ENCODE data around the gene ATG10.
A peak's percentile ranks its signal among the peaks of the same experiment; 100 is the strongest.

ATG10 gene

GRCh38 chr5:82168294-82168693 lies 196.5 kb downstream of the ATG10 start:
- no peak for DNase-seq

GRCh38 chr5:82169892-82170291 lies 198.1 kb downstream of the ATG10 start:
- no peak for DNase-seq

- DNase-seq: peak; percentile 73
Measured at GRCh38 chr5:82174128-82174918, 202.5 kb downstream of the ATG10 start.

- no peak for DNase-seq
Measured at GRCh38 chr5:82174919-82175219, 203.0 kb downstream of the ATG10 start.

GRCh38 chr5:82176115-82176814 lies 204.4 kb downstream of the ATG10 start:
- DNase-seq: no peak

- no peak for DNase-seq
Measured at GRCh38 chr5:82178378-82178777, 206.6 kb downstream of the ATG10 start.

- no peak for DNase-seq
Measured at GRCh38 chr5:82182662-82183061, 210.8 kb downstream of the ATG10 start.

- no peak for DNase-seq
Measured at GRCh38 chr5:82183828-82184227, 212.0 kb downstream of the ATG10 start.

- DNase-seq: no peak
Measured at GRCh38 chr5:82185851-82186250, 214.0 kb downstream of the ATG10 start.

GRCh38 chr5:82197550-82197949 lies 225.7 kb downstream of the ATG10 start:
- no peak for DNase-seq

- no peak for DNase-seq
Measured at GRCh38 chr5:82204567-82204966, 232.7 kb downstream of the ATG10 start.

GRCh38 chr5:82205005-82205404 lies 233.2 kb downstream of the ATG10 start:
- no peak for DNase-seq

- no peak for DNase-seq
Measured at GRCh38 chr5:82208371-82208770, 236.5 kb downstream of the ATG10 start.

- DNase-seq: no peak
Measured at GRCh38 chr5:82211855-82212572, 240.2 kb downstream of the ATG10 start.

- DNase-seq: no peak
Measured at GRCh38 chr5:82217917-82218316, 246.1 kb downstream of the ATG10 start.

- DNase-seq: no peak
Measured at GRCh38 chr5:82218374-82219156, 246.7 kb downstream of the ATG10 start.

GRCh38 chr5:82221020-82221419 lies 249.2 kb downstream of the ATG10 start:
- DNase-seq: no peak

- DNase-seq: no peak
Measured at GRCh38 chr5:82222597-82223574, 251.1 kb downstream of the ATG10 start.

GRCh38 chr5:82225525-82226172 lies 253.8 kb downstream of the ATG10 start:
- DNase-seq: peak; percentile 71

GRCh38 chr5:82234885-82235284 lies 263.1 kb downstream of the ATG10 start:
- DNase-seq: no peak

GRCh38 chr5:82244151-82244550 lies 272.3 kb downstream of the ATG10 start:
- DNase-seq: peak; percentile 47
